ENCODE measurements around the gene ARIH1.

GRCh38 chr15:72562878-72563277, 88.7 kb downstream of the ARIH1 start:
- no peak for TF ChIP-seq SIN3A (IDR thresholded peaks at IDR 0.05; ENCODE audit: borderline replicate concordance, low read depth, low read length)
- TF ChIP-seq, protein P1, sequence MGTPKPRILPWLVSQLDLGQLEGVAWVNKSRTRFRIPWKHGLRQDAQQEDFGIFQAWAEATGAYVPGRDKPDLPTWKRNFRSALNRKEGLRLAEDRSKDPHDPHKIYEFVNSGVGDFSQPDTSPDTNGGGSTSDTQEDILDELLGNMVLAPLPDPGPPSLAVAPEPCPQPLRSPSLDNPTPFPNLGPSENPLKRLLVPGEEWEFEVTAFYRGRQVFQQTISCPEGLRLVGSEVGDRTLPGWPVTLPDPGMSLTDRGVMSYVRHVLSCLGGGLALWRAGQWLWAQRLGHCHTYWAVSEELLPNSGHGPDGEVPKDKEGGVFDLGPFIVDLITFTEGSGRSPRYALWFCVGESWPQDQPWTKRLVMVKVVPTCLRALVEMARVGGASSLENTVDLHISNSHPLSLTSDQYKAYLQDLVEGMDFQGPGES (IDR thresholded peaks at IDR 0.05; ENCODE audit: low read depth, low read length) = no peak

Data from SK-N-SH (cell line).